Type B pancreatic cell (in vitro differentiated cells): ENCODE results near the gene CEP89. TPM values are rescaled to one million over a fixed set of nuclear protein-coding genes. Genes with fewer than 3 reads are reported as not detected.

Experiments
- DNase-seq: peaks from one replicate; pipeline ENCODE4 v3.0.0; 2021; ENCODE audit warnings: mixed read lengths; ENCODE audit not compliant: unreplicated experiment; ENCODE audit errors: extremely low spot score
- H3K27ac Mint-ChIP-seq: 2 replicates; pipeline ENCODE4 v1.8.0; 2021; ENCODE audit warnings: mild to moderate bottlenecking, mixed read lengths
- H3K27me3 Mint-ChIP-seq: 2 replicates; pipeline ENCODE4 v1.8.0; 2021; ENCODE audit warnings: mixed read lengths
- H3K36me3 Mint-ChIP-seq: 2 replicates; pipeline ENCODE4 v1.8.0; 2021; ENCODE audit warnings: mixed read lengths
- H3K4me1 Mint-ChIP-seq: one replicate; pipeline ENCODE4 v1.8.0; 2021; ENCODE audit warnings: mixed read lengths; ENCODE audit not compliant: unreplicated experiment
- H3K4me3 Mint-ChIP-seq: 2 replicates; pipeline ENCODE4 v1.8.0; 2021; ENCODE audit warnings: mild to moderate bottlenecking, mixed read lengths
- H3K9me3 Mint-ChIP-seq: 2 replicates; pipeline ENCODE4 v1.8.0; 2021; ENCODE audit warnings: mixed read lengths
- CTCF ChIP-seq: fragments of 200-600 bp; sonication (generic); conservative IDR thresholded peaks from 2 replicates; pipeline ENCODE4 v1.5.0; 2021; ENCODE audit warnings: antibody characterized with exemption, mild to moderate bottlenecking
- total RNA-seq: library from RNA; stranded (reverse); gene quantifications from 2 replicates; pipeline ENCODE4 v1.2.1, GENCODE V29; 2021; ENCODE audit warnings: low replicate concordance

CEP89 gene
- total RNA-seq, 1 donor from 2014 or later = 37.7 TPM

- no peaks in the 10 kb centered on the region for H3K27me3 Mint-ChIP-seq
These were observed 92.8 kb downstream of the CEP89 start for GRCh38 chr19:32878988-32879387.

GRCh38 chr19:32877977-32878745, 93.6 kb downstream of the CEP89 start:
- no peak for TF ChIP-seq CTCF
- H3K9me3 Mint-ChIP-seq = no peaks in the 10 kb centered on the region
- no peaks in the 10 kb centered on the region for H3K27me3 Mint-ChIP-seq
- H3K36me3 Mint-ChIP-seq = peaks cover 6% of the 10 kb centered on the region
- DNase-seq = peak; percentile 27
- no peak overlapping the region for H3K27ac Mint-ChIP-seq
- no peaks in the 10 kb centered on the region for H3K4me1 Mint-ChIP-seq
- H3K4me3 Mint-ChIP-seq = no peak overlapping the region

More at GRCh38 chr19:32878988-32879387, 92.8 kb downstream of the CEP89 start:
- no peaks in the 10 kb centered on the region for H3K9me3 Mint-ChIP-seq
- no peak overlapping the region for H3K4me3 Mint-ChIP-seq
- no peak for TF ChIP-seq CTCF
- H3K36me3 Mint-ChIP-seq = peaks cover 6% of the 10 kb centered on the region
- no peak for DNase-seq
- H3K4me1 Mint-ChIP-seq = no peaks in the 10 kb centered on the region
- H3K27ac Mint-ChIP-seq = no peak overlapping the region

GRCh38 chr19:32877323-32877912, 94.3 kb downstream of the CEP89 start:
- Mint-ChIP-seq H3K27ac (no peak overlapping the region), H3K4me1 (no peaks in the 10 kb centered on the region)

GRCh38 chr19:32876919-32877285, 94.9 kb downstream of the CEP89 start:
- no peaks in the 10 kb centered on the region for H3K27me3 Mint-ChIP-seq
- H3K36me3 Mint-ChIP-seq = peaks cover 6% of the 10 kb centered on the region
- TF ChIP-seq CTCF = no peak
- peak; percentile 36 for DNase-seq
- H3K4me1 Mint-ChIP-seq = no peaks in the 10 kb centered on the region
- H3K4me3 Mint-ChIP-seq = no peak overlapping the region
- no peak overlapping the region for H3K27ac Mint-ChIP-seq
- no peaks in the 10 kb centered on the region for H3K9me3 Mint-ChIP-seq

More at GRCh38 chr19:32877323-32877912, 94.3 kb downstream of the CEP89 start:
- no peaks in the 10 kb centered on the region for H3K9me3 Mint-ChIP-seq
- H3K36me3 Mint-ChIP-seq = peaks cover 6% of the 10 kb centered on the region
- H3K4me3 Mint-ChIP-seq = no peak overlapping the region
- H3K27me3 Mint-ChIP-seq = no peaks in the 10 kb centered on the region
- peak; percentile 37 for DNase-seq
- TF ChIP-seq CTCF = no peak

- peak; percentile 51 for DNase-seq
- TF ChIP-seq CTCF = no peak
- Mint-ChIP-seq H3K9me3 (no peaks in the 10 kb centered on the region), H3K36me3 (peaks cover 6% of the 10 kb centered on the region), H3K27me3 (no peaks in the 10 kb centered on the region), H3K27ac (no peak overlapping the region), H3K4me3 (no peak overlapping the region), H3K4me1 (no peaks in the 10 kb centered on the region)
These were observed 95.4 kb downstream of the CEP89 start for GRCh38 chr19:32876236-32876918.
